Heart right ventricle (tissue), 16 donors: Measurements from ENCODE around the gene ZNF221. TPM values are rescaled to one million over a fixed set of nuclear protein-coding genes. Genes with fewer than 3 reads are reported as not detected.

ENCODE experiments used
- ATAC-seq, 8 donors: fragments of 200-7000 bp; cut with Tn5 transposase; one replicate each; pipeline ENCODE4 v1.9.1; 2020; ENCODE audit warnings: mild to moderate bottlenecking in 8 of 8, moderate library complexity in 8 of 8, moderate number of reproducible peaks in 1 of 8
- DNase-seq, 2 donors: peaks; one replicate each; pipeline ENCODE4 v3.0.0-alpha.2; 2020
- H3K27ac ChIP-seq, 10 donors: fragments of 200-600 bp; sonication (generic) in 2 of 10; one replicate each; pipeline versions ENCODE4 v1.5.0 to v1.8.0; 2020 to 2022; ENCODE audit warnings: mild to moderate bottlenecking in 3 of 10
- H3K27me3 ChIP-seq, 7 donors: fragments of 200-600 bp; one replicate each; pipeline ENCODE4 v1.8.0; 2021 to 2022; ENCODE audit warnings: mild to moderate bottlenecking in 2 of 7
- H3K36me3 ChIP-seq, 9 donors: fragments of 200-600 bp; sonication (generic) in 1 of 9; one replicate each; pipeline versions ENCODE4 v1.5.0 to v1.8.0; 2020 to 2022; ENCODE audit warnings: mild to moderate bottlenecking in 2 of 9
- H3K4me1 ChIP-seq, 9 donors: fragments of 200-600 bp; sonication (generic) in 1 of 9; one replicate each; pipeline versions ENCODE4 v1.5.0 to v1.8.0; 2020 to 2022; ENCODE audit warnings: mild to moderate bottlenecking in 4 of 9
- H3K4me3 ChIP-seq, 10 donors: fragments of 200-600 bp; sonication (generic) in 2 of 10; one replicate each; pipeline versions ENCODE4 v1.5.0 to v1.8.0; 2020 to 2022; ENCODE audit warnings: mild to moderate bottlenecking in 7 of 10, moderate library complexity in 2 of 10
- H3K9me3 ChIP-seq, 11 donors: fragments of 200-600 bp in 10 of 11; sonication (generic) in 2 of 11; one replicate each; pipeline versions ENCODE4 v1.5.0 to v1.8.0; 2013 to 2022; ENCODE audit warnings: mild to moderate bottlenecking in 2 of 11, control low read depth in 1 of 11, moderate library complexity in 1 of 11
- CTCF ChIP-seq, 9 donors: fragments of 200-600 bp; sonication (generic) in 2 of 9; IDR thresholded peaks; one replicate each; pipeline versions ENCODE4 v1.5.0 to v1.8.0; 2021 to 2022; ENCODE audit warnings: antibody characterized with exemption in 9 of 9, mild to moderate bottlenecking in 5 of 9, moderate library complexity in 1 of 9
- WGBS, 2 donors: extraction: QIAGEN DNeasy Blood & Tissue Kit; methylation state at CpG; one replicate each; pipeline ENCODE4 v1.1.7; 2013; ENCODE audit warnings: inconsistent platforms in 1 of 2; 5-methylcytosine and 5-hydroxymethylcytosine counted together
- intact Hi-C, 10 donors: fragments of 100-400 bp; cut with DNase I; formaldehyde crosslinking; loops; one replicate each; pipeline versions ENCODE4 v1.11.1 to v1.14.2; 2022
- polyA plus RNA-seq, 2 donors: library from polyadenylated mRNA; stranded (reverse); fragments of 200-250 nt; gene quantifications; one replicate each; pipeline ENCODE4 v1.2.3, GENCODE V29; 2013
- total RNA-seq, 10 donors: library from RNA; stranded (reverse); fragmentation: NEBNext Ultra II Directional in 3 of 10; extraction: Animal tissue kit (Norgen Biotek cat#: 25700) in 3 of 10; gene quantifications; one replicate each; pipeline versions ENCODE4 v1.2.1 to v1.2.4, GENCODE V29; 2021 to 2023
- donor health status: Arrhythmogenic right ventricular cardiomyopathy.
- donor health status: ischemic (EF 13 %, LVEDD 7.1; RV severe dilation, severe dysfunction).
- donor health status: healthy with polysubstance abuse.
- donor health status: DM: no; HTN: yes; CAD: no.
- donor health status: DM: no; HTN: no; CAD: no.
- donor health status: ischemic (EF 25% LVEDD 6.9; RV normal size, moderate dysfunction).
- donor health status: ischemic (EF 25% LVEDD 5.7; RV mildly dilated, moderate dysfunction).
- donor health status: healthy.
- donor health status: DM: yes; HTN: yes; CAD: no.
- donor health status: Ischemic cardiomyopathy.
- donor health status: ischemic (EF 35%, LVEDD 5.7; RV mildly dilated, moderate dysfunction).
- donor health status: nonischemic (EF 11% LVEDD 7.7; RV severe dilation, severe dysfunction).
- donor health status: DM: yes; HTN: yes; CAD: no.
- donor health status: PGD.
- donor health status: ischemic (EF 29% LVEDD 5.4; RV normal size, mild dysfunction).
- donor health status: nonischemic (EF 23%, LVEDD 6.1; RV moderate dilation, normal function).

Gene ZNF221
- total and polyA plus RNA-seq, 12 donors: 1.1 to 6.7 (median 4.9) TPM

GRCh38 chr19:43934055-43934984 lies 16.7 kb upstream of the ZNF221 start:
- Histone ChIP-seq H3K27me3 (no peaks in the 10 kb centered on the region), H3K4me3 (peak overlapping the region; percentile 43 to 76 (median 66)), H3K9me3 (peaks cover 0 to 6% (median 0%) of the 10 kb centered on the region in 11 donors), H3K36me3 (peaks cover 0 to 48% (median 31%) of the 10 kb centered on the region in 9 donors), H3K27ac (peak overlapping the region; percentile 39 to 92 (median 86)), H3K4me1 (peaks cover 0 to 24% (median 18%) of the 10 kb centered on the region in 9 donors)
- DNase-seq (no peak), ATAC-seq (peak in 1 of 8 donors; percentile 2)
- 9 to 10% methylated on average over 15 of the region's 15 CpGs for WGBS, 2 donors
- intact Hi-C loops: loop anchor here in 2 of 10 donors (2.0 to 10.0 kb wide), 3 partner anchors 16 to 70 kb away; partner anchors contain the start of genes ZNF155 (in 1 of the 2), ZNF221 (in 1 of the 2) and ZNF230 (in 1 of the 2)
- TF ChIP-seq CTCF (IDR thresholded peaks at IDR 0.05): peak in 2 of 9 donors; percentile 26 to 35

- WGBS, 2 donors: 0 to 1% methylated on average over 41 to 42 of the region's 42 CpGs
- H3K27ac ChIP-seq: peak within 1 kb of the TSS; percentile 39 to 92 (median 86)
- peaks cover 0 to 40% (median 22%) of the 10 kb centered on the region in 9 donors for H3K36me3 ChIP-seq
- peaks cover 0 to 13% (median 0%) of the 10 kb centered on the region in 11 donors for H3K9me3 ChIP-seq
- H3K27me3 ChIP-seq: no peaks in the 10 kb centered on the region
- no peak for TF ChIP-seq CTCF (IDR thresholded peaks at IDR 0.05)
- intact Hi-C loops: loop anchor here in 4 of 10 donors (1.0 to 10.0 kb wide), 5 partner anchors 16 to 70 kb away; partner anchors contain the start of genes ZNF221 (in 3 of the 4), ZNF155 (in 1 of the 4) and ZNF230 (in 1 of the 4)
- ATAC-seq (peak; percentile 97 to 99 (median 99)), DNase-seq (peak; percentile 85 to 94)
- peaks cover 0 to 24% (median 18%) of the 10 kb centered on the region in 9 donors for H3K4me1 ChIP-seq
- H3K4me3 ChIP-seq: peak within 1 kb of the TSS; percentile 43 to 76 (median 66)
These were observed 15.9 kb upstream of the ZNF221 start, which contains the start of gene ZNF45 for GRCh38 chr19:43934985-43935708. ZNF45 (minus strand) TSS chr19:43935282; CDS start chr19:43922185, 13,097 bp downstream.

- Histone ChIP-seq H3K27ac (peak overlapping the region in 1 of 10 donors; percentile 92), H3K27me3 (no peaks in the 10 kb centered on the region), H3K4me3 (no peak overlapping the region), H3K36me3 (peaks cover 0 to 29% (median 12%) of the 10 kb centered on the region in 9 donors), H3K9me3 (peaks cover 0 to 15% (median 0%) of the 10 kb centered on the region in 11 donors), H3K4me1 (peaks cover 0 to 24% (median 18%) of the 10 kb centered on the region in 9 donors)
- no peak for ATAC-seq
- 71 to 77% methylated on average over 5 of the region's 5 CpGs for WGBS, 2 donors
- intact Hi-C loops: loop anchor here in 1 of 10 donors (10.0 kb wide), 1 partner anchor 69 kb away; the partner anchor contains the start of gene ZNF230
- no peak for TF ChIP-seq CTCF (IDR thresholded peaks at IDR 0.05)
- no peak for DNase-seq
These were observed 14.8 kb upstream of the ZNF221 start for GRCh38 chr19:43936188-43936587.
